RWPE1 (cell line): ENCODE measurements around the gene PF4V1.

ENCODE experiments used
- CTCF ChIA-PET: fragments of 350-600 bp; sonication (Branson Sonifier 250); formaldehyde crosslinking; extraction: SDS; loops from one replicate; lab custom pipeline; 2021; lab: Yijun Ruan, JAX
- POLR2A ChIA-PET: fragments of 400-600 bp; formaldehyde crosslinking; extraction: SDS; loops from one replicate; lab custom pipeline; 2020; ENCODE audit warnings: antibody characterized with exemption; ENCODE audit not compliant: low non-redundant PET; lab: Yijun Ruan, JAX
- DNase-seq: peaks from one replicate; pipeline ENCODE4 v3.0.0; 2012; ENCODE audit warnings: low spot score
- H3K27ac ChIP-seq: fragments of 450-650 bp; 2 replicates; pipeline ENCODE4 v1.5.1; 2017
- TF ChIP-seq, protein P1 (sequence below): fragments of 450-650 bp; conservative IDR thresholded peaks from 2 replicates; pipeline ENCODE4 v1.5.1; 2017; ENCODE audit warnings: low read depth, mild to moderate bottlenecking

PF4V1 gene

DNA sequence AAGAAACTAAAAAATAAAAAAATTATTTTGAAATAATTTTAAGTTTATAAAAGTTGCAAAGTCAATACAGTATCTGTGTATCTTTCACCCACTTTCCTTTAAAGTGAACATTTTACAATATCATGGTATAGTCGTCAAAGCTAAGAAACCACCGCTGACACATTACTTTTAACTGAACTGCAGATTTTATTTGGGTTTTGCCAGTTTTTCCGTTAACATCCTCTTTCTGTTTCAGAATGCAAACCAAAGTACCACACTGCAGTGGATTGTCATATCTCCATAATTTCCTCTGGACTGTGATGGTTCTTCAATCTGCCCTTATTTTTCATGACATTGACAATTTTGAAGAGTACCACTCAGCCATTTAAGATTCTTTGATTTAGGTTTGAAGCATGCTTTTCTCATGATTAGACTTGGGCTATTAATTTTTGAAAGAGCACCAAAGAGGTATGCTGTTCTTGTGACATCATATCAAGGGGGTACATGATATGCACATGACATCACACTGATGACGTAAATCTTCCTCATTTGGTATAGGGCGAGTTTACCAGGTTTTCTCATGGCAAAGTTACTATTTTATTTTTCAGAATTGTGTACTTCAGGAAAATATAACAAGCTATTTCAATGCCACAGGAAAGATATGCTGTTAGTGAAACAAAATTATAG is 12.5 kb downstream of the PF4V1 start:
- CTCF ChIA-PET = interaction anchor here (0.6 to 1.4 kb wide), 3 partner anchors 136 to 388 kb away, joined by 3 to 4 read pairs (median 3); no protein-coding TSS in a partner anchor

DNA sequence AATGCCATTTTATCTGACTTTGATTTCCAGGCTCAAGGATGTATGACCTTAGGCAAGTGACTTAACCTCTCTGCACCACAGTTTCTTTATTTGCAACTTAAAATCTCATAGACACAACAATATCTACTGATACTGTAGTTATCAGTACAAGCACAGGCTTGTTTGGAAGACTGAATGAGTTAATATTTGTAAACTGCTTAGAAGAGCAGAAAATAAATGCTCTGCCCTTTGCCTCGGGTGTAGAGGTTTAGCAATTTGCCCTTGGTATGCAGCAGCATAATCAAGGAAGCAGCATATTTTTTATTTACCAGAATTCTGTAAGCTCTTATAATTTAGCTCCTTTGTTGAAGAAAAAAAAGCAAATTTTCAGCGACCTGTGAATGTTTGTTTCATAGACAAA is 13.2 kb downstream of the PF4V1 start:
- no peak overlapping the region for H3K27ac ChIP-seq
- TF ChIP-seq, protein P1, sequence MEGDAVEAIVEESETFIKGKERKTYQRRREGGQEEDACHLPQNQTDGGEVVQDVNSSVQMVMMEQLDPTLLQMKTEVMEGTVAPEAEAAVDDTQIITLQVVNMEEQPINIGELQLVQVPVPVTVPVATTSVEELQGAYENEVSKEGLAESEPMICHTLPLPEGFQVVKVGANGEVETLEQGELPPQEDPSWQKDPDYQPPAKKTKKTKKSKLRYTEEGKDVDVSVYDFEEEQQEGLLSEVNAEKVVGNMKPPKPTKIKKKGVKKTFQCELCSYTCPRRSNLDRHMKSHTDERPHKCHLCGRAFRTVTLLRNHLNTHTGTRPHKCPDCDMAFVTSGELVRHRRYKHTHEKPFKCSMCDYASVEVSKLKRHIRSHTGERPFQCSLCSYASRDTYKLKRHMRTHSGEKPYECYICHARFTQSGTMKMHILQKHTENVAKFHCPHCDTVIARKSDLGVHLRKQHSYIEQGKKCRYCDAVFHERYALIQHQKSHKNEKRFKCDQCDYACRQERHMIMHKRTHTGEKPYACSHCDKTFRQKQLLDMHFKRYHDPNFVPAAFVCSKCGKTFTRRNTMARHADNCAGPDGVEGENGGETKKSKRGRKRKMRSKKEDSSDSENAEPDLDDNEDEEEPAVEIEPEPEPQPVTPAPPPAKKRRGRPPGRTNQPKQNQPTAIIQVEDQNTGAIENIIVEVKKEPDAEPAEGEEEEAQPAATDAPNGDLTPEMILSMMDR = no peak
- ChIA-PET CTCF (interaction anchor here (0.7 kb wide), 1 partner anchor 287 kb away, joined by 3 read pairs; no protein-coding TSS in a partner anchor), POLR2A (no interaction called here)
- DNase-seq = no peak

More for the DNA sequence above, 12.5 kb downstream of the PF4V1 start:
- TF ChIP-seq, protein P1 = no peak
- POLR2A ChIA-PET = no interaction called here
- DNase-seq = no peak
- H3K27ac ChIP-seq = no peak overlapping the region

DNA sequence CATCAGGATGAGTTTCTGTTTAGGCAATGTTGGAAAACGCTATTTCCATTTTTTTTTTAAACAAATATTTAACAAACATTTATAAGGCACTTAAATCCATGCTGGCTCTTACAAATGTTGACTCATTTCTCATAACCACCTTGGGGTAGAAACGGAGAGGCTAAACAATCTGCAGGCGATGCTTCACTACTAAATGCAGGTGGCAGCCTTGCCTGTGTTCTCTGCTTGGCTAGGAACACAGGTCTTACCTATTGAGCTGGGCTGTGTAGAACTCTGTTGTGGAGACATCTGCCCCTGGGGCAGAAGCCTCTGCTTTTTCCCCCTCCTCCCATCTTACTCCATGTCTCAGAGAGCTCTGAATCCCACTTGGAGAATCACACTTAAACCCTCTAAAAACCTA is 14.7 kb downstream of the PF4V1 start:
- POLR2A ChIA-PET = no interaction called here
- H3K27ac ChIP-seq = no peak overlapping the region
- TF ChIP-seq, protein P1 = no peak
- CTCF ChIA-PET = interaction anchor here (0.6 to 1.4 kb wide), 5 partner anchors 138 to 361 kb away, joined by 3 to 6 read pairs (median 4); no protein-coding TSS in a partner anchor
- DNase-seq = peak; percentile 42

DNA sequence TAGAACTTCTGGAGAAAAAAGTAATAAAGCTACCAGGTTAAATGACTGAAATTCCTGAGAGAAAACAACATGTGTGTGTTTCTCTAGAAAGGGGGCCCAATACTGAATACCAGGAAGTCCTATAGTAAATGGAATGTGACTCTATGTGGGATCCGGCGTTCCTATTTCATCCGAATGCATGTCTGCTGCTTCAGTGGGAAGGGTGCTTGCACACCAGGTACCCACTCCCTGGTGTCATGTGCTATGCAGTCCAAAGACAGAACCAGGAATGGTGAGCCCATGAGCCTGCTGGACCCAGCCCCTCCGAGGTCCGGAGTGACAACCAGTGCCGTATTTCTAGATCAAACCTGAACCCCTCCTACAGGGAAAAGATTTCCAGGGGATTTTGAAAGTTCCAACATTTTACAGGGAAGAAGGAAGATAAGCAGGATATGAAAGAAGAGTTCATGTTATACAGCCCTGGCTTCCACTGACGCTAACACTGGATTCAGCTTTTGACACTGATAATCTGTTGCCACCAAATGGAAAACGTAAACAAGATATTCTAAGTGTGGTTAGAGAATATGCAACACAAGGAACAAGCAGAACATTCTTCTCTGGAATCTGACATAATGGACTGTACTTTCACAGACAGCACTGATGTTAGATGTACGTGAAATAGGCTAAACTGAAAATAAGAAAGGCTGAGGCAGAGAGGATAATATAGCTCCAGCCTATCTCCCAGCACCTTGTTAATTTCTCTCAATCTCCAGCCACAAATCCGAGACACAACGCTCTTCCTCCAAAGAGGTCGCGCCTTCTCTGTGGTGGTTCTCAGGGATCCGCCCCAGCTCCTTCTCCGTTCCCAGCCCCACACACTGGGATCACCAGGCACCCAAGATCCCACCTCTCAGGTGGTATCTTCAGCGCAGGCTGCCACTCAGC is 15.4 kb downstream of the PF4V1 start:
- ChIA-PET CTCF (interaction anchor here (0.5 to 1.4 kb wide), 7 partner anchors 139 to 1264 kb away, joined by 3 to 6 read pairs (median 4); partner anchors contain the start of gene CXCL3), POLR2A (no interaction called here)
- DNase-seq = no peak
- TF ChIP-seq, protein P1 = no peak
- H3K27ac ChIP-seq = peak overlapping the region; percentile 21; the same call in 1 of the 2 replicates

DNA sequence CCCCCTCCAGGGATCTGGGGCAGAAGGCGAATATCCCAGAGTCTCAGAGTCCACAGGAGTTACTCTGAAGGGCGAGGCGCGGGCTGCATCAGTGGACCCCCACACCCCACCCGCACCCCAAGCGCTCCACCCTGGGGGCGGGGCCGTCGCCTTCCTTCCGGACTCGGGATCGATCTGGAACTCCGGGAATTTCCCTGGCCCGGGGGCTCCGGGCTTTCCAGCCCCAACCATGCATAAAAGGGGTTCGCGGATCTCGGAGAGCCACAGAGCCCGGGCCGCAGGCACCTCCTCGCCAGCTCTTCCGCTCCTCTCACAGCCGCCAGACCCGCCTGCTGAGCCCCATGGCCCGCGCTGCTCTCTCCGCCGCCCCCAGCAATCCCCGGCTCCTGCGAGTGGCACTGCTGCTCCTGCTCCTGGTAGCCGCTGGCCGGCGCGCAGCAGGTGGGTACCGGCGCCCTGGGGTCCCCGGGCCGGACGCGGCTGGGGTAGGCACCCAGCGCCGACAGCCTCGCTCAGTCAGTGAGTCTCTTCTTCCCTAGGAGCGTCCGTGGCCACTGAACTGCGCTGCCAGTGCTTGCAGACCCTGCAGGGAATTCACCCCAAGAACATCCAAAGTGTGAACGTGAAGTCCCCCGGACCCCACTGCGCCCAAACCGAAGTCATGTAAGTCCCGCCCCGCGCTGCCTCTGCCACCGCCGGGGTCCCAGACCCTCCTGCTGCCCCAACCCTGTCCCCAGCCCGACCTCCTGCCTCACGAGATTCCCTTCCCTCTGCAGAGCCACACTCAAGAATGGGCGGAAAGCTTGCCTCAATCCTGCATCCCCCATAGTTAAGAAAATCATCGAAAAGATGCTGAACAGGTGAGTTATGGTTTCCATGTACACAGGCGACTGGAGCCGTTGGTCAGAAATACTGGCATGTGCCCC is 16.3 kb downstream of the PF4V1 start, which contains the start of gene CXCL1:
Gene CXCL1 (plus strand): TSS at position 264 of the 926 bp plus-strand sequence. CDS start 78 bp downstream, at position 342.
- peak; percentile 14 for DNase-seq
- CTCF ChIA-PET = interaction anchor here (0.5 to 0.8 kb wide), 2 partner anchors 169 to 1265 kb away, joined by 3 to 4 read pairs; partner anchors contain the start of gene CXCL3
- peak within 1 kb of the TSS; percentile 21; the same call in 1 of the 2 replicates for H3K27ac ChIP-seq
- TF ChIP-seq, protein P1 = 0 out of 2 replicates have a peak, but pooled peaks have one; percentile 8
- POLR2A ChIA-PET = no interaction called here
